ENCODE measurements around the gene SLC16A10.

GRCh38 chr6:111208933-111209332 lies 121.6 kb downstream of the SLC16A10 start:
- TF ChIP-seq, protein P1, sequence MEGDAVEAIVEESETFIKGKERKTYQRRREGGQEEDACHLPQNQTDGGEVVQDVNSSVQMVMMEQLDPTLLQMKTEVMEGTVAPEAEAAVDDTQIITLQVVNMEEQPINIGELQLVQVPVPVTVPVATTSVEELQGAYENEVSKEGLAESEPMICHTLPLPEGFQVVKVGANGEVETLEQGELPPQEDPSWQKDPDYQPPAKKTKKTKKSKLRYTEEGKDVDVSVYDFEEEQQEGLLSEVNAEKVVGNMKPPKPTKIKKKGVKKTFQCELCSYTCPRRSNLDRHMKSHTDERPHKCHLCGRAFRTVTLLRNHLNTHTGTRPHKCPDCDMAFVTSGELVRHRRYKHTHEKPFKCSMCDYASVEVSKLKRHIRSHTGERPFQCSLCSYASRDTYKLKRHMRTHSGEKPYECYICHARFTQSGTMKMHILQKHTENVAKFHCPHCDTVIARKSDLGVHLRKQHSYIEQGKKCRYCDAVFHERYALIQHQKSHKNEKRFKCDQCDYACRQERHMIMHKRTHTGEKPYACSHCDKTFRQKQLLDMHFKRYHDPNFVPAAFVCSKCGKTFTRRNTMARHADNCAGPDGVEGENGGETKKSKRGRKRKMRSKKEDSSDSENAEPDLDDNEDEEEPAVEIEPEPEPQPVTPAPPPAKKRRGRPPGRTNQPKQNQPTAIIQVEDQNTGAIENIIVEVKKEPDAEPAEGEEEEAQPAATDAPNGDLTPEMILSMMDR (IDR thresholded peaks at IDR 0.05): no peak
- no peak for TF ChIP-seq POLR2A (IDR thresholded peaks at IDR 0.05)
